Adrenal gland (tissue), 12 donors: ENCODE data around the gene RPL13. TPM values are rescaled to one million over a fixed set of nuclear protein-coding genes. Genes with fewer than 3 reads are reported as not detected.

Experiments
- DNase-seq, 7 donors: peaks; one replicate each; pipeline ENCODE4 v3.0.0-alpha.2; 2019 to 2020
- H3K27ac ChIP-seq, 5 donors: fragments of 200-600 bp; sonication (generic) in 4 of 5; 1 replicate in 3 of 5; 2 replicates in 2 of 5; pipeline versions ENCODE4 v1.5.1 to v1.8.0; 2016 to 2020; ENCODE audit warnings: mild to moderate bottlenecking in 1 of 5
- H3K27me3 ChIP-seq: fragments of 200-600 bp; 2 replicates; pipeline ENCODE4 v1.8.0; 2021
- H3K36me3 ChIP-seq, 2 donors: fragments of 200-600 bp; replicated peaks in 1 of 2; 1 replicate in 1 of 2; 2 replicates in 1 of 2; pipeline versions ENCODE4 v1.5.1 to v1.8.0; 2018 to 2022
- H3K4me1 ChIP-seq, 2 donors: fragments of 200-600 bp; replicated peaks in 1 of 2; 1 replicate in 1 of 2; 2 replicates in 1 of 2; pipeline versions ENCODE4 v1.5.1 to v1.8.0; 2018 to 2021
- H3K4me3 ChIP-seq, 4 donors: fragments of 200-600 bp; sonication (generic) in 3 of 4; one replicate each; pipeline ENCODE4 v1.5.1; 2016 to 2018
- H3K9me3 ChIP-seq, 3 donors: fragments of 200-600 bp; sonication (generic) in 1 of 3; replicated peaks in 1 of 3; 1 replicate in 2 of 3; 2 replicates in 1 of 3; pipeline versions ENCODE4 v1.5.1 to v1.8.0; 2016 to 2021
- CTCF ChIP-seq, 6 experiments: fragments of 450-650 bp in 4 of 6; fragments of 200-600 bp in 2 of 6; sonication (generic) in 1 of 6; IDR thresholded peaks; 1 replicate in 5 of 6; 2 replicates in 1 of 6; pipeline versions ENCODE4 v1.5.1 to v1.8.0; 2016 to 2021; ENCODE audit warnings: antibody characterized with exemption in 6 of 6, mild to moderate bottlenecking in 2 of 6, moderate library complexity in 1 of 6
- POLR2A ChIP-seq, 2 donors: fragments of 450-650 bp; IDR thresholded peaks; one replicate each; pipeline ENCODE4 v1.6.1; 2017; ENCODE audit warnings: antibody characterized with exemption in 2 of 2, mild to moderate bottlenecking in 2 of 2, moderate library complexity in 1 of 2
- WGBS, 4 donors: extraction: QIAGEN DNeasy Blood & Tissue Kit in 2 of 4; methylation state at CpG; one replicate each; pipeline versions ENCODE4 v1.1.5 to v1.1.7; 2013 to 2017; 5-methylcytosine and 5-hydroxymethylcytosine counted together
- intact Hi-C, 2 donors: fragments of 100-400 bp; cut with DNase I; formaldehyde crosslinking; loops; one replicate each; pipeline versions ENCODE4 v1.14.1 to v1.15.0; 2022 to 2023
- polyA plus RNA-seq, 3 donors: library from polyadenylated mRNA; stranded (reverse); fragments of 200-250 nt in 2 of 3; fragments of 350-450 nt in 1 of 3; fragmentation: Illumina TruSeq in 1 of 3; extraction: RNeasy Lipid Tissue Mini Kit (QIAGEN cat#74804) in 1 of 3; gene quantifications; one replicate each; pipeline ENCODE4 v1.2.3, GENCODE V29; 2013 to 2014
- total RNA-seq, 9 donors: library from RNA; depleted of rRNA in 4 of 9; stranded (reverse); fragments of >200 nt in 4 of 9; fragments of 120-200 nt in 1 of 9; fragmentation: NEBNext Ultra II Directional in 1 of 9; extraction: Animal tissue kit (Norgen Biotek cat#: 25700) in 1 of 9; gene quantifications; one replicate each; pipeline versions ENCODE4 v1.1.0 to v1.2.4, GENCODE V29; 2013 to 2023
- donor health status: healthy with polysubstance abuse.
- donor health status: Bipolar disorder and iron deficiency.
- donor health status: DM: yes; HTN: yes; CAD: no.
- donor health status: DM: no; HTN: no; CAD: no.
- donor health status: DM: no; HTN: no; CAD: no.
- donor health status: DM: yes; HTN: yes; CAD: no.

The RPL13 gene
- total and polyA plus RNA-seq, 12 donors: 893 to 12,881 (median 3,471) TPM

GRCh38 chr16:89537549-89537925, 22.9 kb upstream of the RPL13 start:
- Histone ChIP-seq H3K27ac (no peak overlapping the region), H3K4me1 (no peaks in the 10 kb centered on the region), H3K4me3 (no peak overlapping the region), H3K9me3 (no peaks in the 10 kb centered on the region), H3K27me3 (no peaks in the 10 kb centered on the region), H3K36me3 (peaks cover 0 to 63% of the 10 kb centered on the region in 2 donors)
- DNase-seq: no peak
- WGBS, 4 donors: 95 to 98% (median 95%) methylated on average over 3 to 7 of the region's 7 CpGs
- intact Hi-C loops: no loop called here
- TF ChIP-seq POLR2A (IDR thresholded peaks at IDR 0.05) (no peak), CTCF (IDR thresholded peaks at IDR 0.05) (no peak)

- 93 to 100% (median 94%) methylated on average over 9 to 12 of the region's 12 CpGs for WGBS, 4 donors
- Histone ChIP-seq H3K9me3 (no peaks in the 10 kb centered on the region), H3K36me3 (peaks cover 0 to 56% of the 10 kb centered on the region in 2 donors), H3K27me3 (no peaks in the 10 kb centered on the region), H3K4me1 (no peaks in the 10 kb centered on the region), H3K4me3 (no peak overlapping the region), H3K27ac (no peak overlapping the region)
- DNase-seq: no peak
- intact Hi-C loops: no loop called here
- TF ChIP-seq CTCF (IDR thresholded peaks at IDR 0.05) (no peak), POLR2A (IDR thresholded peaks at IDR 0.05) (no peak)
Measured at GRCh38 chr16:89538286-89538685, 22.2 kb upstream of the RPL13 start.

- no peaks in the 10 kb centered on the region for H3K4me1 ChIP-seq
- intact Hi-C loops: no loop called here
- no peaks in the 10 kb centered on the region for H3K9me3 ChIP-seq
- DNase-seq: no peak
- TF ChIP-seq CTCF (IDR thresholded peaks at IDR 0.05) (no peak), POLR2A (IDR thresholded peaks at IDR 0.05) (no peak)
- WGBS, 4 donors: 90 to 94% (median 92%) methylated on average over 13 of the region's 13 CpGs
- H3K4me3 ChIP-seq: no peak overlapping the region
- H3K36me3 ChIP-seq: peaks cover 0 to 46% of the 10 kb centered on the region in 2 donors
- H3K27me3 ChIP-seq: no peaks in the 10 kb centered on the region
- H3K27ac ChIP-seq: no peak overlapping the region
Measured at GRCh38 chr16:89540557-89540956, 19.9 kb upstream of the RPL13 start.

- H3K4me1 ChIP-seq: no peaks in the 10 kb centered on the region
- no peak overlapping the region for H3K27ac ChIP-seq
- 87 to 93% (median 91%) methylated on average over 10 to 21 of the region's 21 CpGs for WGBS, 4 donors
- no peaks in the 10 kb centered on the region for H3K27me3 ChIP-seq
- H3K36me3 ChIP-seq: peaks cover 0 to 51% of the 10 kb centered on the region in 2 donors
- no peak for DNase-seq
- intact Hi-C loops: no loop called here
- H3K9me3 ChIP-seq: no peaks in the 10 kb centered on the region
- TF ChIP-seq POLR2A (IDR thresholded peaks at IDR 0.05) (no peak), CTCF (IDR thresholded peaks at IDR 0.05) (no peak)
- no peak overlapping the region for H3K4me3 ChIP-seq
Measured at GRCh38 chr16:89541792-89542191, 18.7 kb upstream of the RPL13 start.
